GM21515 (cell line): ENCODE results near the gene SEMA7A.
A peak's percentile ranks its signal among the peaks of the same experiment; 100 is the strongest.

Experiments used
- ATAC-seq: cut with Tn5 transposase; IDR thresholded peaks from one replicate; pipeline ENCODE4 v1.9.1; 2021; ENCODE audit not compliant: unreplicated experiment

Gene SEMA7A

DNA sequence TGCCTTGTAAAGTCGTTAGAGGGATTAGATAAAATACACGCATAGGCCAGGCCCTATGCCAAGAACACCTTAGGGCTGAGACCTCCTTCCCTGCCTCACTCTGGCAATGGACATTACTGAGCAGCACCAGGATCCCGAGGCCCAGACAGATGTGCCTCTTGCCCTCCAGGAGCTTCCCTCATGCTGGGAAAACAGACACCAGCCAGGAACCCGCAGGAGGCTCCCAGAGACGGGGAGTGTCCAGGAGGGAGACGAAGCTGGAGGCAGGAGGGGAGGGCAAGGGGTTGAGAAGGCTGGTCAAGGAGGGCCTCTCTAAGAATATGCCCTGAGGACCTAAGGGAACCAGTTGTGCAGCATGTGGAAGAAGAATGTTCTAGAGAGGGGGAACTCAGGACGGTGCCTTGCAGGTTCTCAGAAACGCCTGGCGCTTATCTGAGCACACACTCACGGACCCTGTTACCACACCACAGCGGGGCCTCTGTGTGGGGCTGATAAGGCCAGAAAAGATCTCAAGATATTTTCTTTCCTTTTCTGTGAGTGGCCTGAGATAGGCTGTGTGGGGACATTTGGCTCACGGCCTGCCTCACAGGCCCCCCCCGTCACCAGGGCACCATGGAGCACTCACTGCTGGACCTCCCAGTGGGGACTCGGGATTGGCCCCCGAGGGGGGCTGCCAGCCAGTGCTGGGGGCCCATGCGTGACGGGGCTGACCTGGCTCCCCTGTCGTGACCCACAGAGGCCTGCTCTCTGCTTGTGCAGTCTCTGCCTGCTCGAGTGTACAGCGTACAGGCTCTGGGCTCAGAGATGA lies 44.3 kb downstream of the SEMA7A start:
- no peak for ATAC-seq

DNA sequence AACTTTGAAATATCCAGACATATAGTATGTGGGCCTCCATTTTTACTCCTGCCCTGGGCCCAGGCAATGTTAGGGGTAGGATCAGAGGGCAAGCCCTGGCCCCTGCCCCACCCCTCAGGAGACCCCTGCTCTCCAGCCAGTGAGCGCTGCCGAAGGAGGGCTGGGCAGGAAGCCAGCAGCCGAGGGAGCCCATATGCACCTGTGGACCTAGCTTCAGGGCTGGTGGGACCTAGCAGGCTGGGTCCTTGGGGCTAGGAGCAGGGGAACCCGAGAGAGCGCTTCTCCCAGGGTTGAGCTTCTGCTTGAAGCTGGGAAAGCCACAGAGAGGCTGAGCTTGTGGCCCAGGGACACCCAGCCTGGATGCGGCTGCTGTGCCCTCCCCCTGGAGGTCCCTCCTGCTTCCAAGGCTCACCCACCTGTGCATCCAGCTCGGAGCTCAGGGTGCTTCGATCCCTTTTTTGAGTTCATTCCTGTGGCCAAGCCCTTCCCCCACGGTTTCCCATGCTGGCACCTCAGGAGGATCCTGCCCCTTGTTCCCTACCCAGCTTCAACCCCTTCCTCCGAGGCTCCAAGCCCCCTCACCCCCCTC lies 45.3 kb downstream of the SEMA7A start:
- no peak for ATAC-seq

DNA sequence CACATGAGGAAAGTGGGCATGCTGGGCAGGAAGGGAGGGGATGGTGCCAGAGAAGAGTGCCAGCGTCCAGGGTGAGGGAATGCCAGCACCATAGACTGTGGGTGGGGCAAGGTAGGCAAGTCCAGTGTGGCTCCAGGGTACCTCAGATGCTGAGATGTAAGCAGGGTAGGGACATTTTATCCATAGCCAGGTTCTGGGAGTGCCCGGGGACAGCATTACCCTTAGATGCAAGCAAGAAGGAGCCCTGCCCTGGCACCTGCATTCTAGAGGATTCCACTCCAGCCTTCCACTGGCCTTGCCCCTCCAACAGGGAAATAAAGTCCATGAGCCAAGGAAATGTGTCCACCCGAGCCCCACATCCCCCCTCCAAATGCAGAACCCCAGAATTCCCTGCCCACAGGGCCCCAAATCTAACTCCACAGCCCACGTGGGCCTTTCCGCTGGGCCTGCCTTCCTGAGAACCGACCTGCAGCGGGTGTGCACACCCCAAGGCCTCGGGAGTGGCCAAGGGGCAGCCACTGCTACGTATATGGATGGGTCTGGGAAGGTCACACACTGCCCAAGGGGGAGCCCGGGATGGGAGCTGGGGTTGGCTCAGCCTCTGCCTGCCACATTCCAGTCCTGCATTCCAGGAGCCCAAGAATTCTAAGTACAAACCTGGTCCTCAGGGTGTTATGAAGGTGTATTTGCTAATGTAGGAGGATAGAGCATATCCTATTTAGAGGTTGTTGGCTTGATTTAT lies 46.0 kb downstream of the SEMA7A start:
- no peak for ATAC-seq

DNA sequence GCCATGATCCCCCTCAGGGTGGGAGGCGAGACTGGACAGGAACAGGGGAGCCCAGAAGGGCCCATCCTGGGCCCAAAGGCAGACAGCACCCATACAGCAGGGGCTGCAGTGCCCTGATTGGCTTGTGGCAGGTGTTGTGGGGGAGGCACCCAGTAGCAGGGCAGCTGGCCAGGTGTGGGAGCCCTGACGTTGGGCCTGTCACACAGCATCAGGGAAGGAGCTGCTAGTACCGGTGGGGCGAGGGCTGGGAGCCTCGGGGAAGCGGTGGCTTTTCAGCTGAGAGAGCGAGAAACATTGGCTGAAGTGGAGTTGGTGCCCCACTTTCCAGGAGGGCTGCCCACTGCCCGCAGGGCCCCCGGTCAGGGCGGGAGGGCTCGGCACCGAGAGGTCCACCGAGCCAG lies 46.6 kb downstream of the SEMA7A start:
- no peak for ATAC-seq

DNA sequence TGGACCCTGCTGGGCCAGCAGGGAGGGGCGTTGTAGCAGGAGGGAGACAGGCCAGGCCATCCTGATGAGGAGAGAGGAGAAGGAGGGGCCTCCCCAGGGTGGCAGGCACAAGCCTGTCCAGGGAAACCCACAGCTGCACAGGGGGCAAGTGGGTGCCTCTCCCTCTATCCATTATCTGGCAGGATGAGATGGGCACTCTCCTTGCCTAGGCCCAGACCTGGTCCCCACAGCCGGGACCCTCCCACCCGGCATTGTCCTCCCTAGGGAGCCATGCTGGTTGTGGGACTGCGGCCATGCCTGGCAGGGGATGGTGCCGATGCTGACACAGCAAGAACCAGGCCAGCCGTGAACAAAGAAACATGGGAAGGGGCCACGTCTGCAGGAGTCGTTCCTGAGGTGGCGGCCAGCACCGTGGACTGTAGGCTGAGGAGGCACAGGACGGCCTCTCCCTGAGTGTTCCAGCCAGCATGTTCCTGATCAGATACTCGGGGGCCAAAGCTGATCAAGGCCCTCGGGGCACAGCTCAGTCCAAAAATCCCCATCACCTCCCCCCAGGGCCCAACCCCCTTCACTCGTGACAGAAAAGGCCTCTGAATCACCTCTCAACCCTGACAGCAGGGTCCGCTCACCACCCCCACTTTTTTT lies 47.1 kb downstream of the SEMA7A start:
- no peak for ATAC-seq

DNA sequence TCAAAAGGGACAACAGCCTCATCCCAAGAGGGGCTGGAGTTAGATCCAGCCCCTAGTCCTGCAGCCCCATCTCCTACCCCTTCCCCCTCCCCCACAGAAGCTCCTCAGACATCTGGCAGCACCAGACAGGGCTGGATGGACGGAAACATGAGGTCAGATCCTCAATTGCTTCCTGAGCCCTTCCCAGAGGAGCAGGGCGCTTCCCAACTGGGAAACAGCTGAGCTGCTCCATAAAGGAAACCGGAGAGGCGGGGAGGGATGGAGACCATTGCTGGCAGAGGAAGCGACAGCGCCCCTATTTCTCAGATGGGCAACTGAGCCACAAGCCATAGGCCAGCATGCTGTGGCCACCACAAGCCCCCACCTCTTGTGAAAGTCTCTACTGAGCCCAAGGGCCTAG lies 48.0 kb downstream of the SEMA7A start:
- ATAC-seq, result no peak

DNA sequence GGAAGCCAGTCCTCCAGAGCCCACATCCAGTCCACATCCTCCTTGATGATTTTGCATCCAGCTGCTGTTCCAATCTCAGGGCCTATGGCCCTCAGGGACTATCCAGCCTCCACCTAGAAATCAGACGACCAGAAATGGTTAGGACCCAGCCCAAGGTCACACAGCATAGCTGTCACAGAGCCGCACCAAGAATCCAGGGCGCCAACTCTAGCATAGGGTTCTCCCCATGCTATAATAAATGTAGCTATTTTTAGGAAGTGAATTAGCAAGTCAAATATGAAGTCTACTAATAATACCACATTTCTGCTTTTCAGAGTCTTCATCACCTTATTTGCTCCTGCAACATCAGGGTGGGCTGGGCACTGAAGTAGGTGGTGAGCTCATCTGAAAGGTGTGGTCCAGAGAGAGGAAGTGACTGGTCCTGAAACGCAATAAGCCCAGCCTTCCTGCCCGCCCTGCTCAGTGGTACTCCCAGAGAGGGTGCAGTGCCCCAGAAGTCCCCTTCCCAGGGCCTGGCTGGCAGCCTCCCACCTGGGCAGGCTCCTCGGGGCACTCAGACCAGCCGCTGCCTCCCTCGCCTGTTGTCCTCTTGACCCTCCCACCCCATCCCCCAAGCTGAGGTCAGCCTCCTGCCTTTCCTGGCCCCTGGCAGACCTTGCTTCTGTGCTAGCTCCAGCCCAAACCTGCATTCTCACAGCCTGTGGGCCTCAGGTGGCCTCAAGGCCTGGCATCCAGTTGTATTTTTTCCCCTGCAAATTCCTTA lies 48.7 kb downstream of the SEMA7A start:
- peak; percentile 56 for ATAC-seq

DNA sequence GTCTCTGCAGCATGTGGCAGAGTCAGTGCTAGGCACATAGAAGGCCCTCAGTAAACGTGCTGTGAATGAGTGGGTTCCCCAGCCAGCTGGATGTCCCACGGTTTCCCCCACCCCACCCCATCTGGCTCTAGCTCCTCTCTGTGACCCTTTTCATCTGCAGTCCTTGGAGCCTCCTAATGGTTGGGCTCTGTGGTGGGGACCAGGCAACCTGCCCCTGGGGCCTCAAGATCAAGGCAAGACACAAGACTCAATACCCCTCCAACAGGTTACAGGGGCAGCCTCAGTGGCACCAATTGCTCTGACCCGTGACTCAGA lies 49.2 kb downstream of the SEMA7A start:
- no peak for ATAC-seq

DNA sequence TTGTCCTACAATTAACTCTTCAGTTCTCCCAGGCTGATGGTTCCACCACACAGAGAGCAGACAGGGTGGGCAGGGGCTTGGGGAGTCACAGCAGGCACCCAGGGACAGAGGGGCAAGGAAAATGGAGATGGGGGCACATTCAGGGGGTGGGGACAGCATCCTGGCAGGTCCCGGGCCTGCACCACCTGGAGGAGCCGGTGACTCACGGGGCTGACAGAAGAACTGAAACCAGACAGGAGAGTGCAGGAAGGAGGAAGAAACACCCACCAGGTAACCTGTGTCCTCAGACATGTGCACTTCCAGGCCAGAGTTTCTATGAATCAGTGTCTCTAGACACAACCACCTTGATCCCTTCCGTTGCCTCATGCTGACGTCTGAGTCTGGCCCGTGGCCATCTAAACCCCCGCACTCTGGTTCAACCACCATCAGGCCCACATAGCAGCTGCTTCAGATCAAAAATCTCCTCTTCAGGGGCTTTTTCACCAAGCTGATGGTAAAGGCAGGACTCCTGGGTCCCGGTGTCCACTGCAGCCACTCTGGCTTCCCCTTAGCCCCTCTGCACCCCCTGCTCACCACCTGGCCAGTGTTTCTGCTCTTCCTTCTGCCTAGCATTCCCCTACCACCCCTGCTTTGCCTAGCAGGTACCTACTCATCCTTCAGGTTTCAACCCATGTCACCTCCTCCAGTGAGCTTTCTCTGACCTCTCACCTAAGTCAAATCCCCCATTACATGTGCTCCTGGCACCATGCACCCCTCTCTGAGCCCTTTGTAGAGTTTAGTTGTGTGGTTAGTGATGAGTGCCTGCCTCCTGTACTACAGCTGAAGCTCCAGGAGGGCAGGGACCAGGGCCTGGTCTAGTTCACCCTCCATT lies 49.8 kb downstream of the SEMA7A start:
- peak; percentile 46 for ATAC-seq

DNA sequence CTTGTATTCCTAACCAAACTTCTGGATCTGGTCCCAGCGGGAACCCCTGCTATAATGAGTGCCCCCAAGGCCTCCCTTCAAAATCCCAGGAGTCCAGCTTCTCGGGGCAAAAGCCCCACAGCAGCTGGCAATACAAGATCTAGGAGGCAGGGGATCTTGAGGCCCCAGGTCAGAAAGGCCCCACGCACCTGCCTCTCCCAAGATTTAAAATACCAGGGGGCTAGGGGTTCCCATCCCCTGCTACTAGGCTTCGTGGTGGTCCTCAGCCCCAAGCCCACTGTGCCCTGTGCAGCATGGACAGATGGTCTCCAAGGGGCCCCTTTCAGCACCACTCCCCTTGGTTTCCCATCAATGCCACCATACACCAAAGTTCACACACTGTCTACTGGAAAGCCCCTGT lies 50.5 kb downstream of the SEMA7A start:
- no peak for ATAC-seq

DNA sequence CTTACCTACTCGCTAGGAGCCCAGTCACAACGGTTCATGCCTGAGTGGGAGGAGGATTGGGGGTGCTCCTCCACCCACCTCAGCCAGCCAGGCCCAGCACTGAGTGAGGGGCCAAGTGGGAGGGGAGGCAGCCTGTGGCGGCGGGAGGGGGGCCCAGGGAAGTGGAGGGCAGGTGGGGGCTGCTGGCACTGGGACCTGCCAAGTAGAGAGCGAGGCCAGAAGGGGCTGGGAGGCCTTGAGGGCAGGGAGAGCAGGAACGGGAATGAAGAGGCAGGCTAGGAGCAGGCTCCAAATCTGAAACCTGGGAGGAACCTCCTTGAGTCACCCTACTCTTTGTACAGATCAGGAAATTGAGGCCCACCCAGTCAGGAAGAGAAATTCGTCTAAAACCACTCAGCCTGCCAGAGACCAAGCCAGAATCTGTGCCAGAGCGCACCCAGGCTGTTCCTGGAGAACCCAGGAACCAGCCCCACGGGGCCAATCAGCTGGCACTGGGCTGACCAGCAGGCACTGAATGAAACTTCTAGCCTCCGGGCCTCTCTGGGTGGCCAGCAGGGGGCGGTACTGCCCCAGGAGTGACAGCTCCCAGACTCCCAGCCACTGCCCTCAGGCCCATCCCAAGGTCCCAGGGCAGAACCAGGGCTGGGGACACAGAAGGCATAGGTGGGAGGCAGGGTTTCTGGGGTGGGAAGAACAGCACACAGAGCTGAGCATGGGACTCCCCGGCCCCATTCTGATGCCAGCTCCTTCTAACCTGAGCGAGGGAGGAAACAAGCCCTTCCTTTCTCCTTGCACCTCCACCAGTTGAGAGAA lies 51.5 kb downstream of the SEMA7A start:
- no peak for ATAC-seq

DNA sequence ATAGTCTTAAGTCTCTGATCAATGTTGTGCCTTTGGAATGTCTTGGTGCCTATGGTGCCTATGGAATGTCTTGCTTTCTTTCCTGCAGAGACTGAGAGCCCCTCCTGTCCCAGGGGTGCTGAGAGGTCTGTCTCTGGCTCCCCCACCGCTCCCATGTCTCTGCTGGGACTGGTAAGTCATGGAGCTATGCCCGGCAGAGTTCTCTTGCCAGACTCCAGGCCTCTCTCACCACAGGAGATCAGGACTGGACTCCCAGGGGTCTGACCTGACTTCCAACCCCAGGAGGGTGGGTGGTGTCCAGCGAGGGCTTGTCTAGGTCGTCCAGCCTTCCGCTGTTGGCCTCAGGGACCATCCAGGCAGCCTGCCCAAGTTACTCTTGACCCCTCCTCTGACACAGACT lies 52.3 kb downstream of the SEMA7A start:
- no peak for ATAC-seq

DNA sequence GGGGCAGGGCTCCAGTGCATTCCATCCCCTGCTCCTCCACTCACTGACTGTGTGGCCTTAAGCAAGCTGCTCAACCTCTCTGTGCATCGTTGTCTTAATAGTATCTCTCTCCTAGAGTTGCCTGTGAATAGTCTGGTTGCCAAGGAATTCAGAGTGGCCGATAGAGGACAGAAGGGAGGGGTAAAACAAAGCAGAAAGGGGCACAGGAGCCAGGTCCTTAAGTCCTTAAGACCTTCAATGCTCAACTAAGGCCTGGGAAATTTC lies 52.6 kb downstream of the SEMA7A start:
- ATAC-seq, result no peak

DNA sequence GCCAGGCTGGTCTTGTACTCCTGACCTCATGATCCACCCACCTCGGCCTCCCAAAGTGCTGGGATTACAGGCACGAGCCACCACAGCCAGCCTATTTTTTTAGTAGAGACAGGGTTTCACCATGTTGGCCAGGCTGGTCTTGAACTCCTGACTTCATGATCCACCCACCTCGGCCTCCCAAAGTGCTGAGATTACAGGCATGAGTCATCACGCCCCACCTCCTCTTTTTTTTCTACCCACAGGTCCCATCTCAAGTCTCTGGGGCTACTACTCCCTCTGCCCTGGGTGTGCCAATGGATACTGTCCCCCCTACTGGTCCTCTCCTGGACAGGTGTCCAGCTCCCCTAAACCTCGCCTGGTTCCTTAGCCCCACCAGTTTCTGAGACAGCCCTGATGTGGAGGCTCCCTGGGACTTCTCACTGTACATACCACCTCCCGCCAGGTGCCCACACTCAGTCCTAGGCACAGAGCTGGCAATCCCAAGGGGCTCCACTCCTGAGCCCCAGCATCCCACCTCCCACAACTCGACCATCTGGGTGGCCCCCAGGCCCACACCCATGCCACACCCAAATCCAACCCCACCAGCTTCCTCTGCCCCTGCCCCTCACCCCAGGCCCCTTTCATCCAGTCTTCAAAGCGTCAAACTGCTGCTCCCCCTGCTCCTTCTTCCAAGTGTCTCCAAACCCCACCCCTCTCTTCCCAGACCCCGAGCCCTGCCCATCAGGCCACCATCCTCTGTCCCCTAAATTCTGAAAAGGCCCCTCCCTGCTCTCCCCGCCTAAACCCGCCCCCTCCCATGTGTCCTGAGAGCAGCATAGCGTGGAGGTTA lies 53.2 kb downstream of the SEMA7A start:
- ATAC-seq, result no peak

DNA sequence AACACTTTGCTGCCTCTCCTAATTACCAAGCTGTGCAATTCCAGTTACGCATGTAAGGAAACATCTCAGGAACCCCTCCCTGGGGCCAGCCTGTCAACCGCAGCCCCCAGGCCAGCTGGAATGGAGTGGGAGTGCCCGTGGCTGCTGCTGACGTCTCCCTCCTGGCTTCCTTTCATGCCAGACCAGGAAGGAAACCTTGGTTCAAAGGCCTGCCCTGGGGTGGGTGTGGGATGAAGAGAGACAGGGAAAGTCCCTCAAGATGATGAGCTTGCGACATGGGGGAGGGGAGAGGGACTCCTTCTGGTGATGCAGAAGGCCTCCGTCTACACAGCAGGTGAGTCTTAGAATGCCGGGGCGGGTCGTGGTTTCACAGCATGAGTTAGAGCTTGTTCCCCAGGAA lies 54.9 kb downstream of the SEMA7A start:
- no peak for ATAC-seq

DNA sequence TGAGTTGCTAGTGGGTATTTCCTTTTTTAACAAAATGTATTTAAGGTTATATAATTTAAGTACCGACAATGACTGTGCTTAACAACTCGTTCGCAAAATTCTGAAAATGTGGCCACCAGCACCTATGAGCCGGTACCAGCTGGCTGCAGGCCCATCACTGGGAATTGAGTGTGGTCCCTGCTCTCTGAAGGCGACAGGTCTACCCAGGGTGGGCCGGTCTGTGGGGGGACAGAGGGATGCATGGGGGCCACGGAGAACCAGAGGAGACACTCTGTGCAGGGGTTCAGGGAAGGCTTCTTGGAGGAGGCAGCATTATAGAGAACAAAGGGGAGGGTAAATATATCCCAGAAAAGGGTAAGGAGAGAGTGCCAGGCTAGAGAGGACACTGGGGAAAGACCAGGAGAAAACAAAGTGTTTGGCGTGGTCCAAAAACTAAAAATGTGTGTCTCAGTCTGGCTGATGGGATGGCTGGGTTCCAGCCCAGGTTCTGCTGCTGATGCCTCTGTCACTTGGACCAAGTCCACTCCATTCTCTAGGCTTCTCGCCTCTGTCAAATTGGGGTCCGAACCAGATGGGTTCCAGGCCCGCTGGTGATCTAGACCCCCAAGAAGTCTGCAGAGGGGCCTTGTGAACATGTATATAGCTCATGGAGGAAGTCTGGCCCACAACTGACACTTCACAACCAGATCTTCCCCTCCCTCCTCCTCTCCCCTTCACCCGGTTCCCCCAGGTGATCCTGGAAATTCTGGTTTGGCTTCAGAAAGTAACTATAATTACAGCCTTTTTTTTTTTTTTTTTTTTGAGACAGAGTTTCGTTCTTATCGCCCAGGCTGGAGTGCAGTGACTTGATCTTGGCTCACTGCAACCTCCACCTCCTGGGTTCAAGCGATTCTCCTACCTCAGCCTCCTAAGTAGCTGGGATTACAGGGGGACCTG lies 55.7 kb downstream of the SEMA7A start:
- ATAC-seq, result no peak

DNA sequence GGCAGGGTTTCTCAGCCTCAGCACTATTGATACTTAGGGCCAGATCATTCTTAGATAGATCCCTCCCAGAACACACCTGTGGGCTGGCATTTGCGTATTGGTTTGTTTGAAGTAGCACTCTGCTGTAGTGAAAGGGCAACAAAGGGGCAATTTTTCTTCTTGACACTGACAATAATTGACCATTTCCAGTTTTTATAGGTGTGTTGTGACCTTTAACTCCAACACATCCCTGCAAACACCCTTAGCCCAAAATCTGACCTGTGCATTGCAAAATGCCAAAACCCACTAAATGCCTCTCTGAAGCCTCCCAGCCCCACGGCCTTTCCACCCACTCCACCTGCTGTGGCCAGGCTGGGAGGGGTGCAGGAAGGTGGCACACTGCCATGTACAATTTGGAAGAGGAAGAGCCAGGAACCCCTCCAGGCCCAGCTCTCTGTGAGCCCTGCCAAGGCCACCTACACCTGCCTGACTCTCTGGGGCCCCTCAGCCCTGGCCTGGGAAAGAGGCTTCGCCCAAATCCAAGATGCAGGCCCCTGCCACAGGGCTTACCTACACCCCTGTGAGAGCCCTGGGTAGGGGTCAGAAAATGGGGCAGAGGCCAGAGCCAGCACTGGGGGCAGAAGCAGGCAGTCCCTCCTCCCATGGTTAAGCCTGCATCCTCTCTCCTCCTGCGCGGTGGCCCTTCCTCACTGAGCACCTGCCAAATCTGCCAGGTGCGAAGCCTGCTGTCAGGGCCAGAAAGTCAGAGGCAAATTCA lies 56.8 kb downstream of the SEMA7A start:
- no peak for ATAC-seq
